Measurements from ENCODE around the gene SERP1. TPM values are rescaled to one million over a fixed set of nuclear protein-coding genes. Genes with fewer than 3 reads are reported as not detected.
A peak's percentile ranks its signal among the peaks of the same experiment; 100 is the strongest.

Gene SERP1
- polyA plus RNA-seq, 2 donors, result 36.1 to 99.0 TPM

GRCh38 chr3:150564243-150564642, 17.9 kb upstream of the SERP1 start:
- Histone ChIP-seq H3K4me3 (ENCODE audit: low read depth in 1 of 2, low read length in 2 of 2) (no peak overlapping the region), H3K27me3 (ENCODE audit: control insufficient read depth in 1 of 2, insufficient read depth in 2 of 2, low read length in 2 of 2) (no peaks in the 10 kb centered on the region), H3K27ac (ENCODE audit: low read depth in 2 of 2, low read length in 1 of 2) (no peak overlapping the region), H3K36me3 (ENCODE audit: control insufficient read depth in 2 of 2, insufficient read depth in 2 of 2, low read length in 1 of 2) (peaks cover 0 to 2% of the 10 kb centered on the region in 2 donors), H3K4me1 (ENCODE audit: control insufficient read depth in 2 of 2, insufficient read depth in 2 of 2, low read length in 1 of 2) (no peaks in the 10 kb centered on the region), H3K9me3 (ENCODE audit: control insufficient read depth in 2 of 2, insufficient read depth in 1 of 2, low read depth in 1 of 2, low read length in 1 of 2) (no peaks in the 10 kb centered on the region)
- WGBS, 2 donors, result 83 to 92% methylated on average over 2 of the region's 2 CpGs

GRCh38 chr3:150557725-150558124, 11.4 kb upstream of the SERP1 start:
- Histone ChIP-seq H3K36me3 (ENCODE audit: control insufficient read depth in 2 of 2, insufficient read depth in 2 of 2, low read length in 1 of 2) (no peaks in the 10 kb centered on the region), H3K27me3 (ENCODE audit: control insufficient read depth in 1 of 2, insufficient read depth in 2 of 2, low read length in 2 of 2) (no peaks in the 10 kb centered on the region), H3K4me1 (ENCODE audit: control insufficient read depth in 2 of 2, insufficient read depth in 2 of 2, low read length in 1 of 2) (no peaks in the 10 kb centered on the region), H3K9me3 (ENCODE audit: control insufficient read depth in 2 of 2, insufficient read depth in 1 of 2, low read depth in 1 of 2, low read length in 1 of 2) (no peaks in the 10 kb centered on the region), H3K27ac (ENCODE audit: low read depth in 2 of 2, low read length in 1 of 2) (no peak overlapping the region), H3K4me3 (ENCODE audit: low read depth in 1 of 2, low read length in 2 of 2) (no peak overlapping the region)
- WGBS, 2 donors, result 62 to 67% methylated on average over 1 of the region's 1 CpG

- Histone ChIP-seq H3K27me3 (ENCODE audit: control insufficient read depth in 1 of 2, insufficient read depth in 2 of 2, low read length in 2 of 2) (no peaks in the 10 kb centered on the region), H3K27ac (ENCODE audit: low read depth in 2 of 2, low read length in 1 of 2) (no peak overlapping the region), H3K4me1 (ENCODE audit: control insufficient read depth in 2 of 2, insufficient read depth in 2 of 2, low read length in 1 of 2) (no peaks in the 10 kb centered on the region), H3K9me3 (ENCODE audit: control insufficient read depth in 2 of 2, insufficient read depth in 1 of 2, low read depth in 1 of 2, low read length in 1 of 2) (no peaks in the 10 kb centered on the region), H3K36me3 (ENCODE audit: control insufficient read depth in 2 of 2, insufficient read depth in 2 of 2, low read length in 1 of 2) (no peaks in the 10 kb centered on the region), H3K4me3 (ENCODE audit: low read depth in 1 of 2, low read length in 2 of 2) (no peak overlapping the region)
- WGBS, 2 donors, result 65 to 74% methylated on average over 2 of the region's 2 CpGs
These were observed 10.5 kb upstream of the SERP1 start for GRCh38 chr3:150556792-150557191.

GRCh38 chr3:150555859-150556436, 9.7 kb upstream of the SERP1 start:
- no peak overlapping the region for H3K4me3 ChIP-seq (ENCODE audit: low read depth in 1 of 2, low read length in 2 of 2)
- H3K27ac ChIP-seq (ENCODE audit: low read depth in 2 of 2, low read length in 1 of 2), result no peak overlapping the region
- no peaks in the 10 kb centered on the region for H3K9me3 ChIP-seq (ENCODE audit: control insufficient read depth in 2 of 2, insufficient read depth in 1 of 2, low read depth in 1 of 2, low read length in 1 of 2)
- no peaks in the 10 kb centered on the region for H3K36me3 ChIP-seq (ENCODE audit: control insufficient read depth in 2 of 2, insufficient read depth in 2 of 2, low read length in 1 of 2)
- WGBS, 2 donors, result 93 to 94% methylated on average over 4 of the region's 4 CpGs
- H3K27me3 ChIP-seq (ENCODE audit: control insufficient read depth in 1 of 2, insufficient read depth in 2 of 2, low read length in 2 of 2), result no peaks in the 10 kb centered on the region
- H3K4me1 ChIP-seq (ENCODE audit: control insufficient read depth in 2 of 2, insufficient read depth in 2 of 2, low read length in 1 of 2), result no peaks in the 10 kb centered on the region

- H3K27me3 ChIP-seq (ENCODE audit: control insufficient read depth in 1 of 2, insufficient read depth in 2 of 2, low read length in 2 of 2), result no peaks in the 10 kb centered on the region
- 13 to 20% methylated on average over 7 of the region's 7 CpGs for WGBS, 2 donors
- H3K4me1 ChIP-seq (ENCODE audit: control insufficient read depth in 2 of 2, insufficient read depth in 2 of 2, low read length in 1 of 2), result no peaks in the 10 kb centered on the region
- H3K9me3 ChIP-seq (ENCODE audit: control insufficient read depth in 2 of 2, insufficient read depth in 1 of 2, low read depth in 1 of 2, low read length in 1 of 2), result no peaks in the 10 kb centered on the region
- H3K36me3 ChIP-seq (ENCODE audit: control insufficient read depth in 2 of 2, insufficient read depth in 2 of 2, low read length in 1 of 2), result no peaks in the 10 kb centered on the region
- peak overlapping the region; percentile 42 to 97 for H3K4me3 ChIP-seq (ENCODE audit: low read depth in 1 of 2, low read length in 2 of 2)
- H3K27ac ChIP-seq (ENCODE audit: low read depth in 2 of 2, low read length in 1 of 2), result peak overlapping the region; percentile 88 to 100
These were observed 897 bp upstream of the SERP1 start for GRCh38 chr3:150547045-150547741.

- Histone ChIP-seq H3K4me3 (ENCODE audit: low read depth in 1 of 2, low read length in 2 of 2) (peak overlapping the region; percentile 95 to 97), H3K27me3 (ENCODE audit: control insufficient read depth in 1 of 2, insufficient read depth in 2 of 2, low read length in 2 of 2) (no peaks in the 10 kb centered on the region), H3K36me3 (ENCODE audit: control insufficient read depth in 2 of 2, insufficient read depth in 2 of 2, low read length in 1 of 2) (no peaks in the 10 kb centered on the region), H3K27ac (ENCODE audit: low read depth in 2 of 2, low read length in 1 of 2) (peak overlapping the region; percentile 99 to 100), H3K9me3 (ENCODE audit: control insufficient read depth in 2 of 2, insufficient read depth in 1 of 2, low read depth in 1 of 2, low read length in 1 of 2) (no peaks in the 10 kb centered on the region), H3K4me1 (ENCODE audit: control insufficient read depth in 2 of 2, insufficient read depth in 2 of 2, low read length in 1 of 2) (no peaks in the 10 kb centered on the region)
- WGBS, 2 donors, result 0 to 1% methylated on average over 53 to 54 of the region's 54 CpGs
These were observed 674 bp downstream of the SERP1 start for GRCh38 chr3:150545419-150546225.

- H3K27ac ChIP-seq (ENCODE audit: low read depth in 2 of 2, low read length in 1 of 2), result no peak overlapping the region
- H3K4me1 ChIP-seq (ENCODE audit: control insufficient read depth in 2 of 2, insufficient read depth in 2 of 2, low read length in 1 of 2), result no peaks in the 10 kb centered on the region
- 0% methylated on average over 1 of the region's 1 CpG for WGBS, 2 donors
- peak overlapping the region in 1 of 2 donors; percentile 97 for H3K4me3 ChIP-seq (ENCODE audit: low read depth in 1 of 2, low read length in 2 of 2)
- H3K27me3 ChIP-seq (ENCODE audit: control insufficient read depth in 1 of 2, insufficient read depth in 2 of 2, low read length in 2 of 2), result no peaks in the 10 kb centered on the region
- H3K36me3 ChIP-seq (ENCODE audit: control insufficient read depth in 2 of 2, insufficient read depth in 2 of 2, low read length in 1 of 2), result no peaks in the 10 kb centered on the region
- no peaks in the 10 kb centered on the region for H3K9me3 ChIP-seq (ENCODE audit: control insufficient read depth in 2 of 2, insufficient read depth in 1 of 2, low read depth in 1 of 2, low read length in 1 of 2)
These were observed 1.6 kb downstream of the SERP1 start for GRCh38 chr3:150544726-150545125.

GRCh38 chr3:150544041-150544440, 2.3 kb downstream of the SERP1 start:
- H3K4me1 ChIP-seq (ENCODE audit: control insufficient read depth in 2 of 2, insufficient read depth in 2 of 2, low read length in 1 of 2), result no peaks in the 10 kb centered on the region
- no peak overlapping the region for H3K4me3 ChIP-seq (ENCODE audit: low read depth in 1 of 2, low read length in 2 of 2)
- no peaks in the 10 kb centered on the region for H3K27me3 ChIP-seq (ENCODE audit: control insufficient read depth in 1 of 2, insufficient read depth in 2 of 2, low read length in 2 of 2)
- H3K27ac ChIP-seq (ENCODE audit: low read depth in 2 of 2, low read length in 1 of 2), result no peak overlapping the region
- no peaks in the 10 kb centered on the region for H3K9me3 ChIP-seq (ENCODE audit: control insufficient read depth in 2 of 2, insufficient read depth in 1 of 2, low read depth in 1 of 2, low read length in 1 of 2)
- H3K36me3 ChIP-seq (ENCODE audit: control insufficient read depth in 2 of 2, insufficient read depth in 2 of 2, low read length in 1 of 2), result no peaks in the 10 kb centered on the region

GRCh38 chr3:150543531-150543930, 2.8 kb downstream of the SERP1 start:
- no peak overlapping the region for H3K27ac ChIP-seq (ENCODE audit: low read depth in 2 of 2, low read length in 1 of 2)
- H3K4me3 ChIP-seq (ENCODE audit: low read depth in 1 of 2, low read length in 2 of 2), result no peak overlapping the region
- H3K27me3 ChIP-seq (ENCODE audit: control insufficient read depth in 1 of 2, insufficient read depth in 2 of 2, low read length in 2 of 2), result no peaks in the 10 kb centered on the region

More at GRCh38 chr3:150543531-150543930, 2.8 kb downstream of the SERP1 start:
- no peaks in the 10 kb centered on the region for H3K36me3 ChIP-seq (ENCODE audit: control insufficient read depth in 2 of 2, insufficient read depth in 2 of 2, low read length in 1 of 2)
- no peaks in the 10 kb centered on the region for H3K9me3 ChIP-seq (ENCODE audit: control insufficient read depth in 2 of 2, insufficient read depth in 1 of 2, low read depth in 1 of 2, low read length in 1 of 2)
- 59 to 79% methylated on average over 2 of the region's 2 CpGs for WGBS, 2 donors
- H3K4me1 ChIP-seq (ENCODE audit: control insufficient read depth in 2 of 2, insufficient read depth in 2 of 2, low read length in 1 of 2), result no peaks in the 10 kb centered on the region

All from esophagus (tissue), 2 donors.